Measurements from ENCODE around the gene EFEMP2.

The EFEMP2 gene

DNA sequence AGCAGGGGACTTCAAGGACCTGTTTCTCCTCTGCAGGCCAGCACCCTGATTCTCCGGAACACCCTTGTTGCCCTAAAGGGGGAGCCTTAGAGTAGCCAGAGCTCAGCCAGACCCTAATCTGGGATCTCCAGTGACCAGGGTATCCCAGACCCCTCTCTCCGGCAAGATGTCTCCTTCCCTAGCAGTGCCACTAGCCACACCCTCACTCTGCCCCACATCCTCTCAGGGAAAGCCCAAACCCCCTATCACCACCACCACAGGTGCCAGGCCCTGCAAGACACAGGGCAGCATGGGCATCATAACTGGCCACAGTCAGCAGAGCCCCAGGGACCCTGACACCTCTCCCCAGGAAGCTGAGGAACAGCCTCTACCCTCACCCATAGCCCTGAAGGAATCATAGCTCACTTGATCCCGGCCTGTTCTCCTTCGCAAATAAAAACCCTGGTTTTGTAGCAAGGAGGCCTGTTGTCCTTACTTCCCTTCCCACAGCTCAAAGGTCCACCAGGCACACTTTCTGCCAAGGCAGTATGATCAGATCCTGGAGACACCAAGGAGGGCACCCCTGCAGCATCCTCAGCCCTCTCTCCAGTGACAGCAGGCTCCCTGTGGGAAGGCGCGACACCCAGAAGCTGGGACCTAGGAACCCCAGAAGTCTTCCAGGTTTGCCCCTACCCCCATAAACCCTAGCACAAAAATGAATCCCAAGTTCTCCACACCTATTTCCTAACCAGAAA is 19.2 kb downstream of the EFEMP2 start:
- no peak for DNase-seq (ENCODE audit: low spot score)
- TF ChIP-seq, protein P1, sequence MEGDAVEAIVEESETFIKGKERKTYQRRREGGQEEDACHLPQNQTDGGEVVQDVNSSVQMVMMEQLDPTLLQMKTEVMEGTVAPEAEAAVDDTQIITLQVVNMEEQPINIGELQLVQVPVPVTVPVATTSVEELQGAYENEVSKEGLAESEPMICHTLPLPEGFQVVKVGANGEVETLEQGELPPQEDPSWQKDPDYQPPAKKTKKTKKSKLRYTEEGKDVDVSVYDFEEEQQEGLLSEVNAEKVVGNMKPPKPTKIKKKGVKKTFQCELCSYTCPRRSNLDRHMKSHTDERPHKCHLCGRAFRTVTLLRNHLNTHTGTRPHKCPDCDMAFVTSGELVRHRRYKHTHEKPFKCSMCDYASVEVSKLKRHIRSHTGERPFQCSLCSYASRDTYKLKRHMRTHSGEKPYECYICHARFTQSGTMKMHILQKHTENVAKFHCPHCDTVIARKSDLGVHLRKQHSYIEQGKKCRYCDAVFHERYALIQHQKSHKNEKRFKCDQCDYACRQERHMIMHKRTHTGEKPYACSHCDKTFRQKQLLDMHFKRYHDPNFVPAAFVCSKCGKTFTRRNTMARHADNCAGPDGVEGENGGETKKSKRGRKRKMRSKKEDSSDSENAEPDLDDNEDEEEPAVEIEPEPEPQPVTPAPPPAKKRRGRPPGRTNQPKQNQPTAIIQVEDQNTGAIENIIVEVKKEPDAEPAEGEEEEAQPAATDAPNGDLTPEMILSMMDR (IDR thresholded peaks at IDR 0.05; ENCODE audit: extremely low read depth, missing control alignments): no peak

DNA sequence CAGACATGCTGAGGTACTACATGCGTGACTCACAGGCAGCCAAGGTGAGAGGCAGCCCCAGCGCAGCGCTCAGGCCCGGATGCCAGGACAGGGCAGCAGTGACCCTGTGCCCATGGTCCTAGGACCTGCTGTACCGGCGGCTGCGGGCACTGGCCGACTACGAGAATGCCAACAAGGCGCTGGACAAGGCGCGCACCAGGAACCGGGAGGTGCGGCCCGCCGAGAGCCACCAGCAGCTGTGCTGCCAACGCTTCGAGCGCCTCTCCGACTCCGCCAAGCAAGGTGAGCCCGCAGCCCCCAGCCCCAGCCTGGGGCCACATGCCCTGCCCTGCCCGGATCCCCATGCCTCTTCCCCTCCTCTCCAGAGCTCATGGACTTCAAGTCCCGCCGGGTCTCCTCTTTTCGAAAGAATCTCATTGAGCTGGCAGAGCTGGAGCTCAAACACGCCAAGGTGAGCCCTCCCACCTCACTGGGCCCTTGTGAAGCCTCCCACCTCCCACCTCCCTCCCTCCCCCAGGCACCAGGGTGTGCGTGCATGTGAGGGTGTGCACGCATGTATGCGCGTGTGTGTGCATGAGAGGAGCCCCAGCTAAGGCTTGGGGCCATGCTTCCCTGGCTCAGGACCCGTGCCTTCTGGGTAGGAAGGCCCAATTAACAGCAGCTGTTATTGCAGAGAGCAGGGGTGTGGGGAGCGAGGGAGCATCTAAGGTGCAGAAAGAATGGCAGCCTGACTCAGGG is 19.9 kb downstream of the EFEMP2 start:
- TF ChIP-seq, protein P1 (IDR thresholded peaks at IDR 0.05; ENCODE audit: extremely low read depth, missing control alignments): no peak
- no peak for DNase-seq (ENCODE audit: low spot score)

DNA sequence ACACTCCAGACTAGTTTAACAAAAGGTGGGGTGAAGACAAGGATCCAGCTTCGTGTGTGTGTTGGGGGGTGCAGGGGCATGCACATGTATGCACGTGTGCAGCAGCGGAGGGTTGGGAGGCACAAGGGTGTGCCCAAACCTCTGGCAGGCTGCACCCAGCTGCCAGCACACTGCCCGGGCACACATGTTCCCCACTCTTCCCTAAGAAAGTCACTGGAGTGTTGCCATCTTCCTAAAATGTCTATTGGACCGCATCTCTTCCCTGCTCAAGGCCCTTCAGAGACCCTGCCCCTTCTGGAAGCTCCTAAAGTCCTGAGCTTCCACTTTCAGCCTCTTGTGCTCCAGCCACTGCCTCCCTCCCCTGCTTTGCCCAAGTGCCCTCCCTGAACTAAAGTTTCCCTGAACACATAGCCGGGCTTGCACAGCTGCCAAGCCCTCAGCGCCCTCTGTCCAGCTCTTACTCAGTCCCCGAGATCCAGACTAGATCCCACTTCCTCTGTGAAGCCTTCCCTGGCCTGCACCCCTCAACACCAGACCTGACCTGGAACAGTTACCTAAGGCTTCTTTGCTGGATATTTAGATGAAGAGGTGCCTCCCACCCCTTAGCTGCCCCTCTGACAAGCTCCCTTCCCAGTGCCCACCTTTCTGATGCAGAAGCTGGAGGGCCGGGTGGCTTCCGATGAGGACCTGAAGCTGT is 20.6 kb downstream of the EFEMP2 start:
- no peak for DNase-seq (ENCODE audit: low spot score)
- TF ChIP-seq, protein P1 (IDR thresholded peaks at IDR 0.05; ENCODE audit: extremely low read depth, missing control alignments): no peak

DNA sequence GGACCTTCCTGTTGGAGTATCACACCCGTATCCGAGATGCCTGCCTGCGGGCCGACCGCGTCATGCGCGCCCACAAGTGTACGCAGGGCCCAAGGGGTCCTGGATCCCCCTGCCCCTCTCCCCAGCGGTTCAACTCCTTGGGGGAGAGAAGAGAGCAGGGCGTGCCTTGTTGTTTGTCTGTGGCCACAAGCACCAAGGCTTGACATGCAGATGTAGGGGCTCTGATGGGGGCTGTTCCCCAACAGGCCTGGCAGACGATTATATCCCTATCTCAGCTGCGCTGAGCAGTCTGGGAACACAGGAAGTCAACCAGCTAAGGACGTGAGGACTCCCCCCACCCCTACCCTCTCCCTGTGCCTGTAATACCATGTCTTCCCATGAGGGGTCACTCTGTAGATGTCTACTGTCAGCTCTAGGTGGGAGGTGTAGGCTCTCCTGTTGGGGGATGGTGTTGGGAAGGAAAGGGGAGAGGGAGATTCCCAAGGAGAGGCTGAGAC is 21.5 kb downstream of the EFEMP2 start:
- TF ChIP-seq, protein P1 (IDR thresholded peaks at IDR 0.05; ENCODE audit: extremely low read depth, missing control alignments): no peak
- DNase-seq (ENCODE audit: low spot score): no peak

DNA sequence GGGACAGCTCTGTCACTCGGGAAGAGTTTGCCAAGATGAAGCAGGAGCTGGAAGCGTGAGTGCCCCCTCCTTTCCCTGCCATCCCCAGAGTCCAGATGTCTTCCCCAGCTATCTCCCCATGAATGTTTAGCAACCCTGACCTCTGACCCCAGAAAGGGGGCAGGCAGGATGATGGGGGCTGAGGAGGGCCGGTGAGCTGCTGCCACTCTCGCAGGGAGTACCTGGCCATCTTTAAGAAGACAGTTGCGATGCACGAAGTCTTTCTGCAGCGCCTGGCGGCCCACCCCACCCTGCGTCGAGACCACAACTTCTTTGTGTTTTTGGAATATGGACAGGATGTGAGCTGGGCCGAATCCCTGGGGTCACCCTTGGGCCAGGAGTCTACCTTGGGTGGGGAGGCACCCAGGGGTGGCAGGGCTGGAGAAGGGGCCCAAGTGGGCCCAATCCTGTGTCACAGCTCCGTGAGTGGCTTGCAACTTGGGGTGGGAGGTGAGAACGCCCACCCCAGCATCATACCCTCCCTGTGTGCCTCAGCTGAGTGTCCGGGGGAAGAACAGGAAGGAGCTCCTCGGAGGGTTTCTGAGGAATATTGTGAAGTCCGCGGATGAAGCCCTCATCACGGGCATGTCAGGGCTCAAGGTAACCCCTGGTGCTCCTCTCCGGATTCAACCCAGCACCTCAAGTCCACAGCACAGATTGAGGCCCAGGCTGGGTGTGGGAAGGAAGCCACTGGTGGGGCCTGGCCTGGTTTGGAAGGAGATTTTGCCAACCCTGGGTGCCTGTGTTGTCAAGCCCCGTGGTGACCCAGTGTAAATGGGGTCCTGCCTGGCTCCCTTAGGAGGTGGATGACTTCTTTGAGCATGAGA is 22.1 kb downstream of the EFEMP2 start:
- TF ChIP-seq, protein P1 (IDR thresholded peaks at IDR 0.05; ENCODE audit: extremely low read depth, missing control alignments): no peak
- DNase-seq (ENCODE audit: low spot score): no peak

DNA sequence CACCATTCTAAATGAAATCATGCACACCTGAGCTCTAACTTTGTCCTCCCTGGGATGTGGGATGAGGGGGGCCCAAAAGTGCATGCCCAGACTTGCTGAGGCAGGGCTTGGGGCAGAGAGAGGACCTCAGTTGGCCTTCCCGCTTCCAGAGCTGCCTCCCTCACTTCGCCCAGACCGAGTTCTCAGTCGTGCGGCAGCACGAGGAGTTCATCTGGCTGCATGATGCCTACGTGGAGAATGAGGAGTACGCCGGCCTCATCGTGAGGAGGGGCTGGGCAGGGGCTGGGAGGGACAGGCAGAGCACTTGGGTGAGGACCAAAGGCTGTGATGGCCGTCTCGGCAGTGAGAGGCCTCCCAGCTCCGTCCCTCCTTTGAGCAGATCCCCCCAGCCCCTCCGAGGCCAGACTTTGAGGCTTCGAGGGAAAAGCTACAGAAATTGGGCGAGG is 22.8 kb downstream of the EFEMP2 start:
- TF ChIP-seq, protein P1 (IDR thresholded peaks at IDR 0.05; ENCODE audit: extremely low read depth, missing control alignments): no peak
- no peak for DNase-seq (ENCODE audit: low spot score)

Measured in GM20000 (cell line).